Choroid plexus epithelial cell (primary cell): Measurements from ENCODE around the gene ATP6V1F.

Source experiments
- DNase-seq: peaks from one replicate; pipeline ENCODE4 v3.0.0-alpha.2; 2010; ENCODE audit warnings: low read depth
- H3K4me3 ChIP-seq: 2 replicates; pipeline ENCODE4 v1.5.1; 2011; ENCODE audit warnings: low read depth, mild to moderate bottlenecking, control low read depth, low read length, moderate library complexity
- CTCF ChIP-seq: conservative IDR thresholded peaks from 2 replicates; pipeline ENCODE4 v1.5.1; 2011; ENCODE audit warnings: low read depth, mild to moderate bottlenecking, control low read depth, inconsistent platforms, low read length, moderate library complexity

ATP6V1F gene

GRCh38 chr7:128826916-128827247 is 35.8 kb upstream of the ATP6V1F start:
- DNase-seq = no peak
- no peak for TF ChIP-seq CTCF
- no peak overlapping the region for H3K4me3 ChIP-seq

GRCh38 chr7:128827248-128827958 is 35.3 kb upstream of the ATP6V1F start:
- DNase-seq = peak; percentile 64
- TF ChIP-seq CTCF = no peak
- no peak overlapping the region for H3K4me3 ChIP-seq

GRCh38 chr7:128827971-128828711 is 34.5 kb upstream of the ATP6V1F start:
- H3K4me3 ChIP-seq = no peak overlapping the region
- peak; percentile 74 for DNase-seq

GRCh38 chr7:128829391-128830166 is 33.1 kb upstream of the ATP6V1F start:
- DNase-seq = peak; percentile 24
- TF ChIP-seq CTCF = no peak
- H3K4me3 ChIP-seq = peak overlapping the region; percentile 32

More at GRCh38 chr7:128827971-128828711, 34.5 kb upstream of the ATP6V1F start:
- TF ChIP-seq CTCF = no peak

- peak within 1 kb of the TSS; percentile 69 for H3K4me3 ChIP-seq
- TF ChIP-seq CTCF = no peak
- DNase-seq = peak; percentile 71
These were observed 32.2 kb upstream of the ATP6V1F start, which contains the start of gene FLNC for GRCh38 chr7:128830231-128831177. Gene FLNC (plus strand): TSS chr7:128830406. CDS start chr7:128830638, 232 bp downstream.
